HL-60 (cell line): Measurements from ENCODE around the gene TMEM38A.

Experiments used
- POLR2AphosphoS5 ChIP-seq: IDR thresholded peaks from 2 replicates; pipeline ENCODE4 v1.6.1; 2012; ENCODE audit warnings: low read depth
- TF ChIP-seq, protein P1 (sequence below): IDR thresholded peaks from one replicate; pipeline ENCODE4 v1.5.1; 2011; ENCODE audit warnings: low read length, control low read depth, inconsistent platforms; ENCODE audit not compliant: insufficient read depth

DNA sequence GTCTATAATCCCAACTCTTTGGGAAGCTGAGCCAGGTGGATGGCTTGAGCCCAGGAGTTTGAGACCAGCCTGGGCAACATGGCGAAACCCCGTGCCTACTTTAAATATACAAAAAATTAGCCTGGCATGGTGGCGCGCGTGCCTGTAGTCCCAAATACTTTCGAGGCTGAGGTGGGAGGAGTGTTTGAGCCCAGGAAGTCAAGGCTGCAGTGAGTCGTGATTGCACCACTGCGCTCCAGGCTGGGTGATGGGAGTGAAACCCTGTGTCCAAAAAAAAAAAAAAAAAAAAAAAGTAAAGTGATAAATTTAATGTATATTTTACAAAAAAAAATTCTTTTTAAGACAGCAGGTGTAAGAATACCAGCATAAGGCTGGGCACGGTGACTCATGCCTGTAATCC is 17.6 kb downstream of the TMEM38A start:
- TF ChIP-seq, protein P1, sequence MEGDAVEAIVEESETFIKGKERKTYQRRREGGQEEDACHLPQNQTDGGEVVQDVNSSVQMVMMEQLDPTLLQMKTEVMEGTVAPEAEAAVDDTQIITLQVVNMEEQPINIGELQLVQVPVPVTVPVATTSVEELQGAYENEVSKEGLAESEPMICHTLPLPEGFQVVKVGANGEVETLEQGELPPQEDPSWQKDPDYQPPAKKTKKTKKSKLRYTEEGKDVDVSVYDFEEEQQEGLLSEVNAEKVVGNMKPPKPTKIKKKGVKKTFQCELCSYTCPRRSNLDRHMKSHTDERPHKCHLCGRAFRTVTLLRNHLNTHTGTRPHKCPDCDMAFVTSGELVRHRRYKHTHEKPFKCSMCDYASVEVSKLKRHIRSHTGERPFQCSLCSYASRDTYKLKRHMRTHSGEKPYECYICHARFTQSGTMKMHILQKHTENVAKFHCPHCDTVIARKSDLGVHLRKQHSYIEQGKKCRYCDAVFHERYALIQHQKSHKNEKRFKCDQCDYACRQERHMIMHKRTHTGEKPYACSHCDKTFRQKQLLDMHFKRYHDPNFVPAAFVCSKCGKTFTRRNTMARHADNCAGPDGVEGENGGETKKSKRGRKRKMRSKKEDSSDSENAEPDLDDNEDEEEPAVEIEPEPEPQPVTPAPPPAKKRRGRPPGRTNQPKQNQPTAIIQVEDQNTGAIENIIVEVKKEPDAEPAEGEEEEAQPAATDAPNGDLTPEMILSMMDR, result no peak
- TF ChIP-seq POLR2AphosphoS5, result no peak
